Cerebellar nuclear complex (tissue), 1 donor: ENCODE measurements around the gene LAMA5.

ENCODE experiments used
- DNase-seq, 2 experiments: peaks; one replicate each; lab custom pipeline; 2025; lab: John Stamatoyannopoulos, UW

LAMA5 gene

GRCh38 chr20:62289131-62289530 lies 78.0 kb downstream of the LAMA5 start:
- DNase-seq = no peak

- DNase-seq = peak in 1 of 2 experiments; percentile 30
Measured at GRCh38 chr20:62288535-62289105, 78.5 kb downstream of the LAMA5 start.

- DNase-seq = no peak
Measured at GRCh38 chr20:62287759-62288534, 79.2 kb downstream of the LAMA5 start.

GRCh38 chr20:62287129-62287528 lies 80.0 kb downstream of the LAMA5 start:
- no peak for DNase-seq

DNA sequence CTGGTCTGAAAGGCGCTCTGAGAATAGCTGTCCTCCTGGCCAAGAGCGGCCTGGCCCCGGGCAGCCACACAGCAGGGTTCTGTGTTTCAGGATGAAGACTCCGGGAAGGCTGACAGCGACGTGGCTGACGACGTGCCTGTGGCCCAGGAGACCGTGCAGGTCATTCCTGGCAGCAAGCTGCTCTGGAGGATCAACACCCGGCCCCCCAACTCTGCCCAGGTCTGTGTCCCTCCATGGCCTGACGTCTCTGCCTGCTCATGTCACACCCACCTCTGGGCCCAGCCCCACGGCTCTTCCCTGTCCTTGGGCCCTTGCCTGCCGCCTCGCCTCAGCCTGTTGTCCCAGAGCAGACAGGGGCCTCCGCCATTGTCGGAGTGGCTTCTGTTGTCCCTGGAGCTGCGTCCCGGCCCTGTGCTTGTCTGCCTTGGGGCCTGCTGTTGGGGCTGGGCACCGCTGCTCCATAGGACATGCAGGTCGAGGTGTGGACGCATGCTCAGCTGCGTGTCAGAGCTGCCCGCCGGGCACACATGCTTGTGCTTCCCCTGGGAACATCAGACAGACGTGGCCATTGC lies 80.5 kb downstream of the LAMA5 start:
- peak in 1 of 2 experiments; percentile 42 for DNase-seq

DNA sequence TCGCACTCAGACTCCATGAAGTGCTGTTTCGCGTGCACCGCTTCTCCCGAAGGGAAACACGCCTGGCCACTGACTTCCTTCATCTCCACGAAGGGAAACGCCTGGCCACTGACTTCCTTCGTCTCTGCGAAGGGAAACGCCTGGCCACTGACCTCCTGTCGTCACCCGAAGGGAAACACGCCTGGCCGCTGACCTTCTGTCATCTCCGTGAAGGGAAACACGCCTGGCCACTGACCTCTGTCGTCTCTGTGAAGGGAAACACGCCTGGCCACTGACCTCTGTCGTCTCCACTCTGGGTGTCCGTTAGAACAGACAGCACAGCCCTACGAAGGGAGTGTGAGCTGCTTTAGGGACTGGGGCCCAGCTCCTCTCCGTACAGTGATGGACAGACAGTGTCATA lies 81.4 kb downstream of the LAMA5 start:
- no peak for DNase-seq

DNA sequence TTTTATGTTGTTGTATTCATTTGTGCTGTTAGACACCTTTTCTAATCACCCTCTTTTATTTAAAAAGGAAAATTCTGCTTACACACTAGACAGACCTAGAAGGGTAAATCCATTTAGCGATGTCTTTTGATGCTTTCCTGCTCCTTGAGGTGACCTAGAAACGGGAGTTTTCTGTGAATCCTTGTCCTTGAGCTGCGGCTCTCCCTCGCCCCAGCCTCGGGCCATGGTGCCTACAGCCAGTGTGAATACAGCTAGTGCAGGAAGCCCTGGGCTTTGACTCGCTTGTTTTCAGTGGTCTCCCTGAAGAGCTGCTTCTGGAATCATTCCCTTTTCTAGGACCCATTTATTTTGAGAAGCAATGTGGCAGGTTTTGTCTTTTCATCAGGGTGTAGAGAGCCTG lies 82.0 kb downstream of the LAMA5 start:
- DNase-seq = no peak

GRCh38 chr20:62284448-62284847 lies 82.7 kb downstream of the LAMA5 start:
- DNase-seq = no peak

DNA sequence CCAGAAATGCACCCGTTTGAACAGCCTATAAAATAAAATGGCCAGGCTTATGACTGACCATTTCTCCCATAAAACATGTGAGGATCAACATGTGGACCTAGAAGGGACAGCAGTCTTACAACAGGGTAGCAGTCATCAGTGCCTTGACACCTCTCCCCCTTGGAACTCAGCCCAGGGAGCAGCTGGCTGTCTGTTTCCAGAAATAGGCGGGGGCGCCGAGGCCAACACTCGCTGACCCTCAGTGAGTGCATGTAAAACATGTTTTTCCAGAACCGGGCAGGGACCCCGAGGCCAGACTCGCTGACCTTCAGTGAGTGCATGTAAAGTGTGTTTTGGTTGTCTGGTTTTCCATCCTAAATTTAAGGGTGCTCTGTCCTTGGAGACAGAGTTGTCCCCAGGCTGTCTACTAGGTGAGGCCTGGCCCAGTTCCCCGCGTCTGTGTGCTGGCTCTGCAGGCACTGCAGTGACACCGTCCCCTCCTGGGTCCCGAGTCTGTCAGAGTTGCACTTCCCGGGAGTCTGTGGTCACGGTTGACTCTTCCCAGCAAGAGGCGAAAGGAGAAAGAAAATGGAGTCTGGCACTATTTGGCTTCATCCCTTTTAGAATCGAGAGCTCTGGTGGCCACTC lies 84.1 kb downstream of the LAMA5 start:
- DNase-seq = no peak

DNA sequence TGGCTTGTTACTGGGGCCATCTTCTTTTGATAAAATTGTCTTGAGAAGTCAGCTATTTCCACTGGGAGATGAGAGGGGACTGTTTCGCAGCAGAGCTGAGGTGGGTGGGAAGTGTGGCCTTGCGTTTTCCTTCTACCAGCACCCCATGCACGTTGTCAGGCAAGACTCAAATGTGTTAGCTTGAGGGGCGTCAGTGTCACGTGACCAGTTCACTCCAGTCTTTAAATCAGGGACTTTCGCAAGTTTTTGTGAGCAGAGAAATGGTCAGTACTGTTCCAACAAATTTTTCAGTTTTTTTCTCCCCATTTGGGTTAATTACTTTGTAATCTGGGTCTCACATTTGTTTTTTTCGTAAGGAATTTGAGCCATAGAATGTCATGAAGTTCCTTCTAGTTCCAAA lies 85.0 kb downstream of the LAMA5 start:
- no peak for DNase-seq

GRCh38 chr20:62281161-62281933 lies 85.8 kb downstream of the LAMA5 start:
- no peak for DNase-seq

DNA sequence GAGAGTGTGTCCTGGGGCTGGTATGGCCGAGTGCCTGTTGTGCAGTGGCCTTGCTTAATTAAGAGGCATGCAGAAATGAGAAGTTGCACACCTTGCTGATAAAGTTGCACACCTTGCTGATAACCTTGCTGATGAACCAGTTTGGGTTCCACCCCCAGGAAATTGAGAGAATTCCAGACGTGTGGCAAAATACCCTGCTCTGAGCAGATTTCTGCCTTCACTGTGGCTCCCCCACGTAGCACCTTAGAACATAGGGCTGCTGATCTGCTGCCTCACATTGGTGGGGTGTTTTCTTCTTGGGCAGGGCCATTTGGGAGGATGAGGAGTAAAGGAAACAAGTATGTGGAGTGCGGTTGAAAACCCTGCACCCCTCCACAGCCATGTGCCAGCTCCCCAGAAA lies 86.8 kb downstream of the LAMA5 start:
- no peak for DNase-seq

- DNase-seq = no peak
Measured at GRCh38 chr20:62277253-62277652, 89.9 kb downstream of the LAMA5 start.

DNA sequence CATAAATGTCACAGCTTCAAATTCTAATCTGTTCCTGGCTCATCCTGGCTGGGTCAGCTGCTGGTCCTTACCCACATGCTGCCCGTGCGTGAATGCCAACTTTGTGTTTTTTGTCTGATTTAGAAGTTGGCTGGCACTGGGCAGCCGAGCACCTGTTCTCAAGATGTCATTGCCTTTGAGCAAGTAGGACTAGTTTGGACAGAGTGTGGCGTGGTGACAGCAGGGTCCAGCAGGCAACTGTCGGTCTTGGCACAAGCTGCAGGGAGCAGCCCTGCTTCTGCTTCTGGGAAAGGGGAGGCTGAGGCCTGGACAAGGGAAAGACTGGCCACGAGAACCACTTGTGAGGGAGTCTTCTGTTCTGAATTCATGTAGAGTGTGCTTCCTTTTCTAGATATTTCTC lies 90.7 kb downstream of the LAMA5 start:
- peak; percentile 94 to 96 for DNase-seq

- no peak for DNase-seq
Measured at GRCh38 chr20:62275219-62275618, 91.9 kb downstream of the LAMA5 start.

GRCh38 chr20:62274332-62274950 lies 92.7 kb downstream of the LAMA5 start:
- no peak for DNase-seq

- no peak for DNase-seq
Measured at GRCh38 chr20:62273416-62273815, 93.7 kb downstream of the LAMA5 start.

DNA sequence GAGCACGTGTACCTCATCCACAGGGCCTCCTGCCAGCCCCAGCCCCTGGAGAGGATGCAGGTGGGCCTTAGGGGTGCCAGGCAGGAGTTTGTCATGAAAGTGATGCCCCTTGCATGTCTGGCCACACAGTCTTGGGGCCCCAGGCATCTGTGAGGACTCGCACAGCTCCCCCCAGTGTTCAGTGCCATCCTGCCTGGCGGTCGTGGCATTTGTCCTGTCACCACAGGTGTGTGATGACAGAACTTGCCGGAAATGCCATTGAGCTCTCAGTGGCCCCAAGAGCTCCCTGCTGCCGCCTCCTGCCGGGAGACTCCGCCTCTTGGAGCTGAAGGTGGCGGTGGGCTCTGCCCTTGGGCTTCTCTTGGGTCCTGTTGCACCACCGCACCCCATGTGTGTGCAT lies 94.9 kb downstream of the LAMA5 start:
- no peak for DNase-seq

- no peak for DNase-seq
Measured at GRCh38 chr20:62269871-62270270, 97.2 kb downstream of the LAMA5 start.

DNA sequence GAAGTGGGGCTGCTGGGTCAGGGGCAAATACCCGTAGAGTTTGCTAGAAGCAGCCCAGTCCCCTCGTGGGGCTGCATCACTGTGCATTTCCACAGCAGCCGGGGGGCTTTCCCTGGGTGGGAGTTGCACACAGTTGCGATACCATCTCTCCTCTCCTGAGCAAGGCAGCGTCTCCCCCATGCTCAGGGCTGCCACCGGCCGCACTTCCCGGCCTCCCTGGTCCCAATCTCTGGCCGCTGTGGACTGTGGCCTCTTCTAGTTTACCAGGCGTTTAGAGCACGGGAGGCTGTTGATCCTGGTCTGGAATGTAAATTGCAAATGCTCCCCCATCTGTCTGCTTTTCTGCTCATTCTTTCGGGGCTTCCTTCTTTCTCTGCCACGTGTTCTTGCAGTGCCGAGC lies 97.7 kb downstream of the LAMA5 start:
- DNase-seq = no peak

- no peak for DNase-seq
Measured at GRCh38 chr20:62268228-62268900, 98.7 kb downstream of the LAMA5 start.
